ENCODE data around the gene PLXNB3.

DNA sequence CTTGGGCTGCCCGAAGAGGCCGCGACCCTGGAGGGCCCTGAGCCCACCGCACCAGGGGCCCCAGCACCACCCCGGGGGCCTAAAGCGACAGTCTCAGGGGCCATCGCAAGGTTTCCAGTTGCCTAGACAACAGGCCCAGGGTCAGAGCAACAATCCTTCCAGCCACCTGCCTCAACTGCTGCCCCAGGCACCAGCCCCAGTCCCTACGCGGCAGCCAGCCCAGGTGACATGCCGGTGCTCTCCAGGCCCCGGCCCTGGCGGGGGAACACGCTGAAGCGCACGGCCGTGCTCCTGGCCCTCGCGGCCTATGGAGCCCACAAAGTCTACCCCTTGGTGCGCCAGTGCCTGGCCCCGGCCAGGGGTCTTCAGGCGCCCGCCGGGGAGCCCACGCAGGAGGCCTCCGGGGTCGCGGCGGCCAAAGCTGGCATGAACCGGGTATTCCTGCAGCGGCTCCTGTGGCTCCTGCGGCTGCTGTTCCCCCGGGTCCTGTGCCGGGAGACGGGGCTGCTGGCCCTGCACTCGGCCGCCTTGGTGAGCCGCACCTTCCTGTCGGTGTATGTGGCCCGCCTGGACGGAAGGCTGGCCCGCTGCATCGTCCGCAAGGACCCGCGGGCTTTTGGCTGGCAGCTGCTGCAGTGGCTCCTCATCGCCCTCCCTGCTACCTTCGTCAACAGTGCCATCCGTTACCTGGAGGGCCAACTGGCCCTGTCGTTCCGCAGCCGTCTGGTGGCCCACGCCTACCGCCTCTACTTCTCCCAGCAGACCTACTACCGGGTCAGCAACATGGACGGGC lies 38.8 kb upstream of the PLXNB3 start:
- TF ChIP-seq, protein P1, sequence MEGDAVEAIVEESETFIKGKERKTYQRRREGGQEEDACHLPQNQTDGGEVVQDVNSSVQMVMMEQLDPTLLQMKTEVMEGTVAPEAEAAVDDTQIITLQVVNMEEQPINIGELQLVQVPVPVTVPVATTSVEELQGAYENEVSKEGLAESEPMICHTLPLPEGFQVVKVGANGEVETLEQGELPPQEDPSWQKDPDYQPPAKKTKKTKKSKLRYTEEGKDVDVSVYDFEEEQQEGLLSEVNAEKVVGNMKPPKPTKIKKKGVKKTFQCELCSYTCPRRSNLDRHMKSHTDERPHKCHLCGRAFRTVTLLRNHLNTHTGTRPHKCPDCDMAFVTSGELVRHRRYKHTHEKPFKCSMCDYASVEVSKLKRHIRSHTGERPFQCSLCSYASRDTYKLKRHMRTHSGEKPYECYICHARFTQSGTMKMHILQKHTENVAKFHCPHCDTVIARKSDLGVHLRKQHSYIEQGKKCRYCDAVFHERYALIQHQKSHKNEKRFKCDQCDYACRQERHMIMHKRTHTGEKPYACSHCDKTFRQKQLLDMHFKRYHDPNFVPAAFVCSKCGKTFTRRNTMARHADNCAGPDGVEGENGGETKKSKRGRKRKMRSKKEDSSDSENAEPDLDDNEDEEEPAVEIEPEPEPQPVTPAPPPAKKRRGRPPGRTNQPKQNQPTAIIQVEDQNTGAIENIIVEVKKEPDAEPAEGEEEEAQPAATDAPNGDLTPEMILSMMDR (IDR thresholded peaks at IDR 0.05; ENCODE audit: low read depth, low read length, missing input control), result no peak
- no peak for TF ChIP-seq EGR1 (IDR thresholded peaks at IDR 0.05; ENCODE audit: low read depth in 2 of 2)
- TF ChIP-seq GABPA (IDR thresholded peaks at IDR 0.05 in 1 of 2, conservative IDR thresholded peaks at IDR 0.05 in 1 of 2), result no peak
- TF ChIP-seq TAF1 (conservative IDR thresholded peaks at IDR 0.05), result peak; percentile 11
